Lower leg skin (tissue), 3 donors: ENCODE results near the gene STAMBPL1.

Experiments used
- CTCF ChIP-seq, 3 donors: fragments of 450-650 bp; IDR thresholded peaks; one replicate each; pipeline ENCODE4 v1.5.1; 2016; ENCODE audit warnings: antibody characterized with exemption in 3 of 3, mild to moderate bottlenecking in 3 of 3, moderate library complexity in 2 of 3
- POLR2A ChIP-seq, 2 donors: fragments of 450-650 bp; IDR thresholded peaks; one replicate each; pipeline ENCODE4 v1.6.1; 2016 to 2017; ENCODE audit warnings: antibody characterized with exemption in 2 of 2, mild to moderate bottlenecking in 1 of 2, moderate library complexity in 1 of 2

GRCh38 chr10:88922041-88922440 lies 42.0 kb downstream of the STAMBPL1 start:
- TF ChIP-seq CTCF (IDR thresholded peaks at IDR 0.05) (no peak), POLR2A (IDR thresholded peaks at IDR 0.05) (no peak)
